ENCODE data around the gene CHST9.

The CHST9 gene

DNA sequence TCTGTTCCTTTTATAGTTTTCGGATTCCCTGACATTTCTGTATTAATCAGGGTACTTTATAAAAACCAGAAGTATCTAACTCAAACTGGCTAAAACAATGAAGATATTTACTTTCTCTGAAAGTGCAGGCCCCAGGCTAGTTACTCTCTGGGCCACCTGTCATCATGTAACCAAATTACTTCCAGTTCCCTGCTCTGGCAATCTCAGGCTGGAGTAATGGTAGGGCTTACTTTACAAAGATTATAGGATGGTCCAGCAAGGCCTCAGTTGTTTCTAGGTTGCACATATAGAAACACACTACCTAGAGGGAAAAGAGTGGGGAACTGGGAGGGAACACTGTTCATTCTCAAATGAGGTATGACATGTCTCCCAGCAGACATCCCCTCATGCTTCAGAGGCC is 74.8 kb downstream of the CHST9 start:
- Histone ChIP-seq H3K27ac (ENCODE audit: low read depth, low read length) (no peak overlapping the region), H3K27me3 (ENCODE audit: control insufficient read depth, low read length) (no peaks in the 10 kb centered on the region)
- TF ChIP-seq EZH2phosphoT487 (IDR thresholded peaks at IDR 0.05; ENCODE audit: borderline replicate concordance, low read length) = no peak
- TF ChIP-seq, protein P1, sequence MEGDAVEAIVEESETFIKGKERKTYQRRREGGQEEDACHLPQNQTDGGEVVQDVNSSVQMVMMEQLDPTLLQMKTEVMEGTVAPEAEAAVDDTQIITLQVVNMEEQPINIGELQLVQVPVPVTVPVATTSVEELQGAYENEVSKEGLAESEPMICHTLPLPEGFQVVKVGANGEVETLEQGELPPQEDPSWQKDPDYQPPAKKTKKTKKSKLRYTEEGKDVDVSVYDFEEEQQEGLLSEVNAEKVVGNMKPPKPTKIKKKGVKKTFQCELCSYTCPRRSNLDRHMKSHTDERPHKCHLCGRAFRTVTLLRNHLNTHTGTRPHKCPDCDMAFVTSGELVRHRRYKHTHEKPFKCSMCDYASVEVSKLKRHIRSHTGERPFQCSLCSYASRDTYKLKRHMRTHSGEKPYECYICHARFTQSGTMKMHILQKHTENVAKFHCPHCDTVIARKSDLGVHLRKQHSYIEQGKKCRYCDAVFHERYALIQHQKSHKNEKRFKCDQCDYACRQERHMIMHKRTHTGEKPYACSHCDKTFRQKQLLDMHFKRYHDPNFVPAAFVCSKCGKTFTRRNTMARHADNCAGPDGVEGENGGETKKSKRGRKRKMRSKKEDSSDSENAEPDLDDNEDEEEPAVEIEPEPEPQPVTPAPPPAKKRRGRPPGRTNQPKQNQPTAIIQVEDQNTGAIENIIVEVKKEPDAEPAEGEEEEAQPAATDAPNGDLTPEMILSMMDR (IDR thresholded peaks at IDR 0.05; ENCODE audit: low read depth, low read length, poor library complexity, severe bottlenecking) = no peak

DNA sequence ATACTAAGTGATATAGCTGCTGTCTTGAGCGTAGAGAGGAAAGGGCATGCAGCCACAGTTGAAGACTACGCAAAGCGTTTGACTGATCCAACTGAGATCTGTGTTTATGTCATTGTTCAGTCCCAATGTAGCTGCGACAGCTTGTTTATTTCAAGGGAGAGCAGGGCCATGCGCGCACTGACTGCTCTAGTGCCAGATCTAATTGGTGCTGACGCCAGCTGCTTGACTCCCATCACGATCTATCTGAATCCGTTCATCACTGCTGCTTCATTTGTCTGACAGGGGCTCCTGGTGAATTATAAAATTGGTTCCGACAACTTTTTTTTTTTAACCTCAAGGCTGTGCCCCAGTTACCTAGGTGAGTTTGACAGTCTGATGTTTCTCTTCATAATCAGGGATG is 75.7 kb downstream of the CHST9 start:
- H3K27me3 ChIP-seq (ENCODE audit: control insufficient read depth, low read length) = no peaks in the 10 kb centered on the region
- H3K79me2 ChIP-seq (ENCODE audit: control insufficient read depth, low read length) = no peaks in the 10 kb centered on the region
- H3K9me2 ChIP-seq (replicated peaks; ENCODE audit: control insufficient read depth, low read length) = no peaks in the 10 kb centered on the region
- H3K4me1 ChIP-seq (ENCODE audit: control insufficient read depth, low read length) = no peaks in the 10 kb centered on the region; the same call in 1 of the 2 replicates
- no peaks in the 10 kb centered on the region for H3F3A ChIP-seq (ENCODE audit: control insufficient read depth, insufficient read depth)
- H3K4me2 ChIP-seq (ENCODE audit: low read length) = no peak overlapping the region
- no peaks in the 10 kb centered on the region for H3K9me3 ChIP-seq (ENCODE audit: control insufficient read depth, insufficient read depth, low read length)
- no peaks in the 10 kb centered on the region for H4K20me1 ChIP-seq (ENCODE audit: control insufficient read depth, insufficient read depth, low read depth, low read length)
- TF ChIP-seq EZH2phosphoT487 (IDR thresholded peaks at IDR 0.05; ENCODE audit: borderline replicate concordance, low read length) = no peak
- TF ChIP-seq, protein P1 (IDR thresholded peaks at IDR 0.05; ENCODE audit: low read depth, low read length, poor library complexity, severe bottlenecking) = no peak
- no peak overlapping the region for H3K4me3 ChIP-seq (ENCODE audit: low read length)
- no peaks in the 10 kb centered on the region for H3K36me3 ChIP-seq (ENCODE audit: control insufficient read depth, low read length)
- H3K27ac ChIP-seq (ENCODE audit: low read depth, low read length) = no peak overlapping the region

More for the DNA sequence above, 74.8 kb downstream of the CHST9 start:
- H3K4me1 ChIP-seq (ENCODE audit: control insufficient read depth, low read length) = no peaks in the 10 kb centered on the region; the same call in 1 of the 2 replicates
- no peak overlapping the region for H3K4me2 ChIP-seq (ENCODE audit: low read length)
- no peaks in the 10 kb centered on the region for H4K20me1 ChIP-seq (ENCODE audit: control insufficient read depth, insufficient read depth, low read depth, low read length)
- no peaks in the 10 kb centered on the region for H3K36me3 ChIP-seq (ENCODE audit: control insufficient read depth, low read length)
- H3F3A ChIP-seq (ENCODE audit: control insufficient read depth, insufficient read depth) = no peaks in the 10 kb centered on the region
- no peaks in the 10 kb centered on the region for H3K79me2 ChIP-seq (ENCODE audit: control insufficient read depth, low read length)
- no peaks in the 10 kb centered on the region for H3K9me3 ChIP-seq (ENCODE audit: control insufficient read depth, insufficient read depth, low read length)
- H3K9me2 ChIP-seq (replicated peaks; ENCODE audit: control insufficient read depth, low read length) = no peaks in the 10 kb centered on the region
- H3K4me3 ChIP-seq (ENCODE audit: low read length) = no peak overlapping the region

DNA sequence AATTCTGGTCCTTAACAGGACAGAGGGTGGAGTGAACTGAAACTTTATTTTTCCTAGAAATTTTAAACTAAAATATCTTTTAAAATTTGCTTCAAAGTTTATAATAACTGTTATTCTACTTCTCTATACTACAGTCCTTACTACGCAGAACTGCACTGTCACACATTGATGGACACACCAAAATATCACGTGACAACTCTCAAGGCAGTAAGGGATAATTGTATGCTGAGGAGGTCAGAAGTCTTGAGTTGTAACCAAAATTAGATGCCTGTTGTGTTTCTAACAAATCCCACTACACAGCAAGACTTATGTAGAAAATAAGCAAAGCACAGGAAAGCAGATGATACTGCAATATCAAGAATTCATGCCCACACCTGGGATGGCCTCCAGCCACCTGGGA is 76.3 kb downstream of the CHST9 start:
- no peak overlapping the region for H3K4me3 ChIP-seq (ENCODE audit: low read length)
- no peak overlapping the region for H3K27ac ChIP-seq (ENCODE audit: low read depth, low read length)
- H3K79me2 ChIP-seq (ENCODE audit: control insufficient read depth, low read length) = no peaks in the 10 kb centered on the region
- H3K9me2 ChIP-seq (replicated peaks; ENCODE audit: control insufficient read depth, low read length) = no peaks in the 10 kb centered on the region
- no peak overlapping the region for H3K4me2 ChIP-seq (ENCODE audit: low read length)
- H3K9me3 ChIP-seq (ENCODE audit: control insufficient read depth, insufficient read depth, low read length) = no peaks in the 10 kb centered on the region
- H3F3A ChIP-seq (ENCODE audit: control insufficient read depth, insufficient read depth) = no peaks in the 10 kb centered on the region
- TF ChIP-seq, protein P1 (IDR thresholded peaks at IDR 0.05; ENCODE audit: low read depth, low read length, poor library complexity, severe bottlenecking) = no peak
- TF ChIP-seq EZH2phosphoT487 (IDR thresholded peaks at IDR 0.05; ENCODE audit: borderline replicate concordance, low read length) = no peak
- H3K4me1 ChIP-seq (ENCODE audit: control insufficient read depth, low read length) = no peaks in the 10 kb centered on the region
- no peaks in the 10 kb centered on the region for H3K36me3 ChIP-seq (ENCODE audit: control insufficient read depth, low read length)
- no peaks in the 10 kb centered on the region for H3K27me3 ChIP-seq (ENCODE audit: control insufficient read depth, low read length)
- no peaks in the 10 kb centered on the region for H4K20me1 ChIP-seq (ENCODE audit: control insufficient read depth, insufficient read depth, low read depth, low read length)

Measured in DOHH2 (cell line).